ENCODE results near the gene CBFA2T3. TPM values are rescaled to one million over a fixed set of nuclear protein-coding genes. Genes with fewer than 3 reads are reported as not detected.

Gene CBFA2T3
- total and polyA plus RNA-seq, 2 donors (not counting 1 experiment from before 2014, with no cell fraction given): 40.8 to 58.3 TPM

DNA sequence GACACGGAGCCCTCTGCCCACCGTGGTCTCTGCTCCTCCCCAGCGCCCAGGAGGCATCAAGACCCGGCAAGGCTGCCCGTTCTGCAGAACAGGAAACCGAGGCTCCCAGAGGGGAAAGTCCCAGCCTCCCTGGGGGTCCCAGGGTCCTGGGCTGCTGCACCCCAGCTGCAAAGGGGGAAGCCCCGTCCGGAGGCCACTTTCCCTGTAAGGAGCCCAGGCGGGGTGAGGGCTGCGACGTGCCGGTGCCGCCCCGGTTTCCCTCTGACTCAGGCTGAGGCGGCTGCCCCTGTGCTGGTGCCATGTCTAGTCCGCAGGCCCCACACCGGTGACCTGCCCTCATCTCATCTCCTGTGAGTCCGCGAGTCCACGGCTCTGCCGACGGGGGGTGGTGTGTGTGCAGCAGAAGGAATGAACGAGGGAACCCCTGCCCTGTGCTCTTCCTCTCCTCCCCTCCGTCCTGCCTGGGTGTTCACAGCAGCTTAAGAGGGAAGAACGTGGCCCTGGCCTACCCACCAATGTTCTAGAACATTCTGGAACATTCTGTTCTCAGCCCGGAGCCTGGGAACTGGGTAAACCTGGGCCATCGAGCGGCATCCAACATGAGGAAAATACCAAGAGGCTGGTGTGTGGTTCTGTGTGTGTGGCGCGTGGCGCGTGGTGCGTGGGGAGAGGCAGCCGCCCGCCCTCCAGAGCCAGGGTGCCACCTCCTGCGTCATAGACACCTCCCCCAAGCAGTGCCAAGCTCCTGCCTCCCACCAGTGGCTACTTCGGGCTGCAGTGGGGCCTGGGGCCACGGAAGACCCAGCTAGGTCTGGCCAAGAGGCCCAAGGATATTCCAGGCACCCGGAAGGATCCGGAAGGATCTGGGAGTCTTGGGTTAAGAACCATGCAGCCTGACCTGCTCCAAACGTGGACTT lies 7.0 kb upstream of the CBFA2T3 start:
- DNase-seq (peak; percentile 73), ATAC-seq (ENCODE audit: low read depth) (peak; percentile 77)
- no peaks in the 10 kb centered on the region for H3K27me3 ChIP-seq (replicated peaks in 1 of 4; ENCODE audit: control extremely low read depth in 1 of 4, control insufficient read depth in 3 of 4, insufficient read depth in 4 of 4, low read length in 3 of 4)
- intact Hi-C loops (cut with micrococcal nuclease): loop anchor here (1.0 kb wide), 2 partner anchors 16 to 48 kb away; no protein-coding TSS in a partner anchor
- peaks cover 65% of the 10 kb centered on the region for H3K4me1 Mint-ChIP-seq
- CTCF ChIA-PET: interaction anchor here (1.2 kb wide), 1 partner anchor 114 kb away, joined by 3 read pairs; no protein-coding TSS in a partner anchor
- peaks cover 28% of the 10 kb centered on the region for H3K79me2 ChIP-seq (ENCODE audit: control insufficient read depth, insufficient read depth, low read length)
- peaks cover 63 to 67% of the 10 kb centered on the region in 2 donors for H3K4me1 ChIP-seq (ENCODE audit: control insufficient read depth in 2 of 2, insufficient read depth in 2 of 2, low read length in 2 of 2)
- peak overlapping the region; percentile 90 for H3K27ac Mint-ChIP-seq
- no peaks in the 10 kb centered on the region for H3K9me3 Mint-ChIP-seq (ENCODE audit: insufficient read depth)
- H3K27me3 Mint-ChIP-seq: no peaks in the 10 kb centered on the region
- no peaks in the 10 kb centered on the region for H3K36me3 ChIP-seq (replicated peaks in 1 of 2; ENCODE audit: control extremely low read depth in 1 of 2, control insufficient read depth in 1 of 2, extremely low read depth in 1 of 2, insufficient read depth in 2 of 2, low read length in 1 of 2)
- POLR2A ChIA-PET: interaction anchor here (0.6 to 3.0 kb wide), 4 partner anchors 12 to 125 kb away, joined by 4 to 18 read pairs (median 8); partner anchors contain the start of gene ACSF3
- no peak overlapping the region for H2AFZ ChIP-seq (ENCODE audit: insufficient read depth, low read depth, low read length, poor library complexity, severe bottlenecking)
- no peaks in the 10 kb centered on the region for H4K20me1 ChIP-seq (ENCODE audit: control insufficient read depth, insufficient read depth, low read length, poor library complexity, severe bottlenecking)
- 22% methylated on average over 27 of the region's 41 CpGs for WGBS (ENCODE audit: insufficient coverage)
- peak overlapping the region; percentile 41 for H3K9ac ChIP-seq (ENCODE audit: low read length)
- H3K27ac ChIP-seq (ENCODE audit: low read length in 2 of 2): peak overlapping the region; percentile 28 to 59
- no peak for TF ChIP-seq EZH2 (IDR thresholded peaks at IDR 0.05; ENCODE audit: borderline replicate concordance, insufficient read depth, low read depth, low read length, poor library complexity, severe bottlenecking)
- TF ChIP-seq, protein P1, sequence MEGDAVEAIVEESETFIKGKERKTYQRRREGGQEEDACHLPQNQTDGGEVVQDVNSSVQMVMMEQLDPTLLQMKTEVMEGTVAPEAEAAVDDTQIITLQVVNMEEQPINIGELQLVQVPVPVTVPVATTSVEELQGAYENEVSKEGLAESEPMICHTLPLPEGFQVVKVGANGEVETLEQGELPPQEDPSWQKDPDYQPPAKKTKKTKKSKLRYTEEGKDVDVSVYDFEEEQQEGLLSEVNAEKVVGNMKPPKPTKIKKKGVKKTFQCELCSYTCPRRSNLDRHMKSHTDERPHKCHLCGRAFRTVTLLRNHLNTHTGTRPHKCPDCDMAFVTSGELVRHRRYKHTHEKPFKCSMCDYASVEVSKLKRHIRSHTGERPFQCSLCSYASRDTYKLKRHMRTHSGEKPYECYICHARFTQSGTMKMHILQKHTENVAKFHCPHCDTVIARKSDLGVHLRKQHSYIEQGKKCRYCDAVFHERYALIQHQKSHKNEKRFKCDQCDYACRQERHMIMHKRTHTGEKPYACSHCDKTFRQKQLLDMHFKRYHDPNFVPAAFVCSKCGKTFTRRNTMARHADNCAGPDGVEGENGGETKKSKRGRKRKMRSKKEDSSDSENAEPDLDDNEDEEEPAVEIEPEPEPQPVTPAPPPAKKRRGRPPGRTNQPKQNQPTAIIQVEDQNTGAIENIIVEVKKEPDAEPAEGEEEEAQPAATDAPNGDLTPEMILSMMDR (IDR thresholded peaks at IDR 0.05): no peak
- peaks cover 0 to 8% (median 0%) of the 10 kb centered on the region in 3 donors for H3K9me3 ChIP-seq (ENCODE audit: control extremely low read depth in 1 of 3, control insufficient read depth in 2 of 3, insufficient read depth in 1 of 3, low read length in 2 of 3)
- peak overlapping the region; percentile 84 for H3K4me3 Mint-ChIP-seq
- peak overlapping the region; percentile 80 for H3K4me2 ChIP-seq (replicated peaks; ENCODE audit: low read depth, low read length, poor library complexity, severe bottlenecking)
- H3K4me3 ChIP-seq (ENCODE audit: control extremely low read depth in 1 of 5, extremely low read depth in 1 of 5, insufficient read depth in 1 of 5, low read depth in 2 of 5, low read length in 4 of 5): peak overlapping the region in 4 of 5 experiments; percentile 11 to 47 (median 28)

Measured in B cell (primary cell).